HG02840 (cell line): ENCODE measurements around the gene CHD2.

Experiments used
- ATAC-seq: cut with Tn5 transposase; IDR thresholded peaks from one replicate; pipeline ENCODE4 v1.9.1; 2021; ENCODE audit warnings: mild to moderate bottlenecking, moderate library complexity, moderate number of reproducible peaks; ENCODE audit not compliant: unreplicated experiment, low FRiP score

The CHD2 gene

DNA sequence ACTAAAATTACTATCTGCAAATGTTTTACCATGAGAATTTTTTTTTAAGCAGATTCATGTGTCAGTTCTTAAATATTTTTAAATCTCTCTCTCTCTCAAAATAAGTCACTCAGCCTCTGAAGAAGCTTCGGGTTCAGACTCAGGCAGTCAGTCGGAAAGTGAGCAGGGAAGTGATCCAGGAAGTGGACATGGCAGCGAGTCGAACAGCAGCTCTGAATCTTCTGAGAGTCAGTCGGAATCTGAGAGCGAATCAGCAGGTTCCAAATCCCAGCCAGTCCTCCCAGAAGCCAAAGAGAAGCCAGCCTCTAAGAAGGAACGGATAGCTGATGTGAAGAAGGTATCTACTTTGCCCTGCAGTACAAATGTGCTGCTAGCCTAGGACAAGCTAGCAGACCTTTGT, 24.1 kb downstream of the CHD2 start:
- no peak for ATAC-seq

DNA sequence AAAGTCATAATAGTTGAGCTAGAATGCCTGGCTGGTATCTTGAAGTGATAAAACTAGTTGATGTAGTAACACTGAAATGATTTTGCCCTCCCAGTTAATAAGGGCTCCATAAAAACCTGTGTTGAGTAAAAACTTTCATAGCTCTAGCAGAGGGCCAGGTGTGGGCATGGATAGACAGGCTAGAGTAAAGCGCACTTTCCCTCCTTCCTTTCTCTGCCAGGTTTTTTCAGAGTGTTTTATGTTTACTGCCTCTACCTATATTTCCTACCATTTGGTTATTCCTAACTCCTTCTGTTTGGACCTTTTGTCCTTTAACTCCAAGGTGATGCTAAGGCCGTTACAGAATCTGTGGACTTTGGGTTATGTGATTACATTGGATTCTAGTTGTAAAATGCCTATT, 25.3 kb downstream of the CHD2 start:
- ATAC-seq = no peak

DNA sequence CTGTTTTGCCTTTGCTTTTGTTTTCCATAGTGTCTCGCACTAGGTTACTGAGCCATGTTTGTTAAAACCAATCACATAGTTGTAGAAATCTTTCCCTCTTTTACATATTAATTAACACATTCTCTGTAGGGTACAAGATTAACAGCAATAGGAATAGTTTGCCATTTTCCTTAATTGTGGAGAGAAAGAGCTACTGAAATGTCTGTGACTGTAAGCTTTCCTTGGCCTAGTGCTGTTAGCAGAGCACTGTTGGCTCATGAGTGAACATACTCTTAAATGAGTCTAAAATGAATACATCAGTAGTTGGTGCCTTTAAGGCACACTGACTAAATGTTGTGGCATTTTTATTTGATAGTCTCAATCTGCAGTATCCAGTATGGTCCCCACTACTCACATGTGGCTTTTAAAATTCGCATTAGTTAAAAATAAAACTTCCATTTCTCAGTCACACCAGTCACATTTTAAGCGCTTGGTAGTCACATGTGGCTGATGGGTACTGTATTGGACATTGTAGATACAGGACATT, 28.2 kb downstream of the CHD2 start:
- no peak for ATAC-seq

DNA sequence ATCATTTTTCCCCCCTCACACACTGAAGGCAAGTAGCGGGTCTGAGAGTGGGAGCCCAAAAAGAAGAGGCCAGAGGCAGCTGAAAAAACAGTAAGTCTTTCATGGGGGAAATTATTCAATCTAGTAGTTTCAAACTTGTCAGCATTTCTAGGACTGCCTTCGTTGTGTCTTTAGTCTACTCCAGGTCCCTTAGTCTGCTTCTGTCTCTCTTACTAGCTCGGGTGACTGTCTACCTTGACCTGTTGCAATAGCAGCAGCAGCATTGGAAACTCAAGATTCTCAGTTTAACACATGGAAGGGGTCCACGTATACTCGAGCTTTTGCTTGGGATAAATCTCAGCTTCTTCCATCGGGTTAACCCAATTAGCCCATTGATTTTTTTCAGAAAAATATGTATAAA, 28.9 kb downstream of the CHD2 start:
- ATAC-seq = no peak

DNA sequence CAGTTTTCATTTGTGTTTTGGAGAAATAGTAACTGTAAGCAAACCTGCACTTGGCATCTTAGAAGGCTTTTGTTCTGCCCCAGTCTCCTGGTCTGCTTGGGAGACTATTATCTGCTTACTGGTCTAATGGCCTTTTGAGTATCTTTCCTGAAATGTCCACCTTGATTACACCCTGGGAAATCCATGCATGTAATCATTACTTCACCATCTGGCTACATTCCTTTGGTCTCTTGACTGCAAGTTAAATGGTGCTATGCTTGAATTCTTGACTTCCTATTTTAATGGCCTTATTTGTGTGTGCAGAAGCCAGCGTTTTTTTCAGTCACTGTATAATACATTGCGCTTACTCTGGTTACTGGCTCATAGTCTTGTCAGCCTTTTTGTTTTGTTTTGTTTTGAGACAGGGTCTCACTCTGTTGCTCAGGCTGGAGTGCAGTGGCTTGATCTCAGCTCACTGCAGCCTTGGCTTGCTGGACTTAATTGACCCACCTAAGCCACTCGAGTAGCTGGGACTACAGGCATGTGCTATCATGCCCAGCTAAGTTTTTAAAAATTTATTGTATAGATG, 30.0 kb downstream of the CHD2 start:
- no peak for ATAC-seq

DNA sequence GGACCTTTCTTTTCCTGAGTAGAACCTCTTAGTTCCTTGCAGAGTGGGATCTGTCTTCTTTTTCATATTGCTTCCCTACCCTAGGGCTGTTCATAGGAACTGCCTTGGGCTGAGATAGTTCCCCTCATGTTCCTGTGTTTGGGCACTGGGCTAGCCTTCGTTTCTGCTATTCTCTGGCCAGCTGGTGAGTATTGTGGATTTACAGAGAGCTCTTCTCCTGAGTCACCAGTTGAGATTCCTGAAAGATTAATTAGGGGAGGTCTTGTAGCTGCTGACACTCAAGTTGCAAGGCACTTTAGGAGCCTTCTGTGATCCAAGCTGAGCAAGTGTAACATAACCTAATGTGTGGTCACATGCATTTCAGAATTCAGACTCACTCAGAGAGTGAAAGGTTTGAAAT, 30.7 kb downstream of the CHD2 start:
- ATAC-seq = no peak

DNA sequence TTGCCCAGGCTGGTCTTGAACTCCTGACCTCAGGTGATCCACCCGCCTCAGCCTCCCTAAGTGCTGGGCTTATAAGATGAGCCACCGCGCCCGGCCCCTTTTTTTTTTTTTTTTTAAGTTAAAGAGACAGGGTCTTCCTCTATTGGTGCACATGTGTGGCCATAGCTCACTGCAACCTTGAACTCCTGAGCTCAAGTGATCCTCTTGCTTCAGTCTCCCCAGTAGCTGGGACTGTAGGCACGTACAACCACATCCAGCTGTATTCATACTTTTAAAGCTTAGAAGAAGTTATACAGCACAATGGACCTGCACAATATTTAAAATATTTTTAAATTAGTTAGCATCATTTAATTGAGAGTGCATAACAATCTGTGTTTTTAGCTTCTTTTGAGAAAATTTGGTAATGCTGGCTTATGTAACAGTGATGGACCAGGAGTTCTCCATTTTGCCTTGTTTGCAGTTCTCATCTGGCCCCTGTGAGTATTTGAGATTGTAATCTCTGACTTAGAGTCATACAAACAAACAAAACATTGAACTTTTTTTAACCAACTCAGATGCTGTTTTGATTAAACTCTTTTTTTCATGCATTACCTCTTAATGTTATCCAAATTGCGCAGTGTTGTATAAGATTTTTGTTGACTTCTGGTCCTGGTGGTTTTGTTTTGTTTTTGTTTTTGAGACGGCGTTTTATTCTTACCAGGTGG, 33.0 kb downstream of the CHD2 start:
- ATAC-seq = no peak

DNA sequence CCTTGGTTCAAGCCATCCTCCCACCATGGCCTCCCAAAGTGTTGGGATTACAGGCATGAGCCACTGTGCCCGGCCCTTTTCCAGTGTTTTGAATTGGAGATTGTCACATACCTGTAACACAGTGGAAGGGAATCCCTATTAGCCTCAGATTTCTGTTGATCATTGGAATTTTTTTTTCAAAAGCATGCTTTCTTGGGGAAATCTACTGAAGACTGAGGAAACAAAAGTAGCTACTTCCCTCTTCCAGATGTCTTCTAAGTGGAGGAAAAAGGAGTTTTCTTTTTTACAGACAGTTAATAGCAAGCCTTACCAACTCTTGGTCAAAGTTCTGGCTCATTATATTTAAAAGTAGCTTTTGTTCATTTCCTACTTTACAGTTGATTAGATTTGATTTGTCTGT, 33.7 kb downstream of the CHD2 start:
- no peak for ATAC-seq

DNA sequence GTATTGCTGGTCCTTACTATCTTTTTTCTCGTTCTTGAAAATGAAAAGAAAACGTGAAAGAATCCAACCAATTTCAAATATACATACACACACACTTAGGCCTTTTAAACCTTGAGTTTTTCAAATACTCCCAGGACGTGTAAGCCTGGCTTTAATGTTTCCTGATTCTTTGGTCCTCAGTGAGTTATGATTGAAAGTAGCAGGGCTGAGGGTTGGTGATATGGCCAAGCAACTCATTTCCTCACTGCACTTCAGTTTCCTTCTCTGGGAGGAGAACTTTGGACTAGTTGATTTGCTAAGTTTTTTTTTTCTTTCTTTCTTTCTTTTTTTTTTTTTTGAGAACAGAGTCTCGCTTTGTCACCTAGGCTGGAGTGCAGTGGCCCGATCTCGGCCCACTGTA, 34.6 kb downstream of the CHD2 start:
- no peak for ATAC-seq

DNA sequence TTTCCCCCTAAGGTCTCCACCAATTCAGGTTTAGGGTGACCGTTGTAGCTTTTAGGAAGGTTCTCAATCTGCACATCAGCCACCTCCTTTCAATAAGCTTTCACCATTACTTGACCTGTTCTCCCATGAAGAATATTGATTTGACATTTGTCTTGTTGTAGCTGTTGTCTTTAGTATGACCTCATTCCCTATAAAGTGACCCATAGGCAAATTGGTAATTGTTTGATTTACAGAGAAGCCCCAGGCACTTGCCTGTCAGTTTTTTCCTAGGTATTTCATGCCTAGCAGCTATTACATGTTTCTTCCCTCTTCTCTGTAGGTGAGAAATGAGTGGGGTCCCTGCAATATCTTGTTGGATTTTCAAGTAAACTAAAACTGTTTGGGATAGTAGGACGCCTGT, 36.0 kb downstream of the CHD2 start:
- ATAC-seq = no peak

DNA sequence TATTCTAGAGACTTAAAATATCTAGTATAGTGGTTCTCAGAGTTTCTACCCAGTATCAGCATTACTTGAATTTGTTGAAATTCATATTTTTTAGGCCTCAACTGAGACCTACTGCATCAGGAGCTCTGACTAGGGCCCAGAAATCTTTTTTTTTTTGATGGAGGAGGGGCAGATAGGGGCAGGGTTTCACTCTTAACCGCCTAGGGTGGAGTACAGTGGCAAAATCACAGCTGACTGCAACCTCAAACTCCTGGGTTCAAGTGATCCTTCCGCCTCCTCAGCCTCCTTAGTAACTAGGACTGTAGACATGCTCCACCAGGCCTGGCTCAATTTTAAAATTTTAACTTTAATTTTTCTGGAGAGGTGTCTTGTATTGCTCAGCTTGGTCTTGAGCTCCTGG, 36.6 kb downstream of the CHD2 start:
- ATAC-seq = no peak

DNA sequence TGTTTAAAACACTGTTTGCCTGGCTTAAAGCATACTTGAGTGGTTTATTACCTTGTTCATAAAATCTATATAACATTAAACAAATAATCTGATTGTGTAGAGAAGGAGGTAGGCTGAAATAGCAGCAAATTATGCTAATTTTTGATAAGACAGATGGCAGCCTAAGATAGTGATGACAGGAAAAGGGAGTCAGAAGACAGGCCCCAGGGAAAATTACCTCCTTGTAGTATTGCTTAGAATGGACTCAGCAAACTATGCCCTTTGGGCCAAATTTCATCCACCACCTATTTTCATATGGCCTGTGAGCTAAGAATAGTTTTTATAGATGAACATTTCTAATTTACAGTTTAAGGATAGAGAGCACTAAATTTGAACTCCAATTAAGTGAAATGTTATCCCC, 37.8 kb downstream of the CHD2 start:
- ATAC-seq = no peak

DNA sequence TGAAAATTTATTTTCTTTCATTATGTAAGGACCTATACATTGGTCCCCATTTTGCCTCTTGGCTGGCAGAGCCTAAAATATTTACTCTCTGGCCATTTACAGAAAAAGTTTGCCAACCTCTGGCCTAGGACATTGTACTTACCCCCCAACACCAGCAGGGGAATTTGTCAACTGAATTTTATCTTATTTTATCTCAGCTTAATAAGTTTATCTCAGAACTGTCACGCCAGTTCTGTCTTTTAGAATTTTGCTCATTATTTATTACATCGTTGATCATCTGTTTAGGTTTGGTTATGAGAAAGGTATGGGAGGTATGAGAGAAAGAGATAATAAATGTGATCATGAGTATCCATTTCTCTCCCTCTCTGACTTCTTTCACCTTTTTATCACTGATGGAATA, 38.3 kb downstream of the CHD2 start:
- no peak for ATAC-seq

DNA sequence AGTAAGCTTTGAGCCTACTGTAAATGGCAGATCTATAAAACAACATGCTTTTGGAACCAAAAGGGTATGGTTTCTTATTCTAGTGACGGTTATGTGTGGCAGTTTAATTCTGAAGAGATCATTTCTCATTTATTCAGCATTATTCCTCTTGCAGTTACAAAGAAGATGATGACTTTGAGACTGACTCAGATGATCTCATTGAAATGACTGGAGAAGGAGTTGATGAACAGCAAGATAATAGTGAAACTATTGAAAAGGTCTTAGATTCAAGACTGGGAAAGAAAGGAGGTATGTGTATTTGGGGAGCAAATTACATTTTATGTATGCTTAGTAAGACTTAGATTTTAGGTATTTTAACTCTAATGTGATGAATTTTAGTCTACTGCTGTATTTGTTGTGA, 41.5 kb downstream of the CHD2 start:
- ATAC-seq = no peak

DNA sequence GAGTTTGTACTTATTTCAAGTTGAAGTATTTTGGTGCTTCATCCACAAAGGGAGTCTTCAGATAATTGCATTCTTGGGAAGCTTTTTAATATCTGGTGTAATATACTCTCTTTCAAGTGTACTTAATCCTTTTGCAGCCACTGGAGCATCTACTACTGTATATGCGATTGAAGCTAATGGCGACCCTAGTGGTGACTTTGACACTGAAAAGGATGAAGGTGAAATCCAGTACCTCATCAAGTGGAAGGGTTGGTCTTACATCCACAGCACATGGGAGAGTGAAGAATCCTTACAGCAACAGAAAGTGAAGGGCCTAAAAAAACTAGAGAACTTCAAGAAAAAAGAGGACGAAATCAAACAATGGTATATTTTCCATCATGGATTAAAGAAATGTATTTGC, 42.6 kb downstream of the CHD2 start:
- no peak for ATAC-seq

DNA sequence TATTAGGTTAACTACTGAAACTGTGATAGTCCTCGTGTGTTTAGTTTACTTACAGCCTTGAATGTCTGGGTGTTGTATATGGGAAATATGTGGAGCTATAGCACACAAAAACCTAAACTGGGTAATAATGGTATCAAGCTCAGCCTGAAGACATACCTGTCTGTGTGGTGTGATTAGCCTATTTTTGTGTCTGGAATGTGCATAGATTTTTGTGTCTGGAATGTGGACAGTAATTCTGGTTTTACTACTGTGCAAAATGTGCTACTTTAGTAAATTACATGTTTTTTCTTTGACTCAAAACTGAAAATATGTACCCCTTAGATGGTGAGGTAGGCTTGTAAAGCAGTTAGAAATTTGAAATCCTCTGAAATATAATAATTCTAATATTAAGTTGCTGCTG, 43.5 kb downstream of the CHD2 start:
- ATAC-seq = no peak

DNA sequence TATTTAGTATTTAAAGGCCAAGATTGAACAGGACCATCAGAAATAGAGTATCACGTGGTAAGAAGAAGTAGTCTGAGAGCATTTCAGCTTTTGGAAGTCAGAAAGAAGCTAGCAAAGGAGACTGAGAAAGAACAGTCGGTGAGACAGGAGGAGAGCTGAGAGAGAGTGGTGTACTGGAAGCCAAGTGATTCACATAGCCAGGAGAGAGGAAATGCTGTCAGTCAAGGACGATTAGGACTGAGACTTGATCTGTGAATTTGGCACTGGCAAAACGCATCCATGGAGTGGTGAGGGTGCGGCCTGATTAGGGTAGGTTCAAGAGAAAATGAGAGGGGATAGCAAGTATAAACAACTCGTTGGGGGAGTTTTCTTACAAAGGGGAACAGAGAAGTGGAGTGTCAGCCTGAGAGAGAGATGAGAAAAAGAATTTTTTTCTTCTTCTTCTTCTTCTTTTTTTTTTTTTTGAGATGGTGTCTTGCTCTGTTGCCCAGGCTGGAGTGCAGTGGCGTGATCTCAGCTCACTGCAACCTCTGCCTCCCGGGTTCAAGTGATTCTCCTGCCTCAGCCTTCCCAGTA, 44.9 kb downstream of the CHD2 start:
- no peak for ATAC-seq

DNA sequence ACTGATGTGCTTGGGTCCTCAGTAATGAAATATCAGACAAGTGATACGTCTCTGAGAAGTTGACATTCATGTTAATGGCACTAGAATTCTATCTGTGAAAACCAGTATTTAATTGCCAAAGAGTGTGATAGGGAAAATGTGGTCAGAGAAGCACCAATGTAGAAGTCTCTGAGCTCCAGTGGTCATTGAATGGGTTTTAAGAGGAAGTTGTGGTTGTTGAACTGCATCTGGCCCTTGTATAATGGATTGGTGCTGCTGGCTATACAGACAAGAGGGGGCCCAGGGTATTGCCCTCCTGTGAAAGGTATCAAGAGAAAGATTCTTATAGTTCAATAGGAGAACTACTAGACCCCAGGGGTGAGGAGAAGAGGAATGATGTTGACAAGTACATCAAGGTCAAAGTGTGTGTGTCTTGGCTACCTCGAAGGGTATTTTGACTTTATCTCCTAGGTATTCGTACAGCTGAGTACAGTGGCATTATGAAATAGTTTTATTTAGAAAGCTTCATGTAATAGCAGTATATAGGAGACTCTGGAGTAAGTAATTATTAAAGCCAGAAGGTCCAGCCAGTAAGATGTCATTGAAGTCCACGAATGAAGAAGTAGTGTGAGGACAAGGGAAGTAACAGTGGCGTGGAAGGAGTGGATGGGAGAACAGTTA, 47.1 kb downstream of the CHD2 start:
- no peak for ATAC-seq

DNA sequence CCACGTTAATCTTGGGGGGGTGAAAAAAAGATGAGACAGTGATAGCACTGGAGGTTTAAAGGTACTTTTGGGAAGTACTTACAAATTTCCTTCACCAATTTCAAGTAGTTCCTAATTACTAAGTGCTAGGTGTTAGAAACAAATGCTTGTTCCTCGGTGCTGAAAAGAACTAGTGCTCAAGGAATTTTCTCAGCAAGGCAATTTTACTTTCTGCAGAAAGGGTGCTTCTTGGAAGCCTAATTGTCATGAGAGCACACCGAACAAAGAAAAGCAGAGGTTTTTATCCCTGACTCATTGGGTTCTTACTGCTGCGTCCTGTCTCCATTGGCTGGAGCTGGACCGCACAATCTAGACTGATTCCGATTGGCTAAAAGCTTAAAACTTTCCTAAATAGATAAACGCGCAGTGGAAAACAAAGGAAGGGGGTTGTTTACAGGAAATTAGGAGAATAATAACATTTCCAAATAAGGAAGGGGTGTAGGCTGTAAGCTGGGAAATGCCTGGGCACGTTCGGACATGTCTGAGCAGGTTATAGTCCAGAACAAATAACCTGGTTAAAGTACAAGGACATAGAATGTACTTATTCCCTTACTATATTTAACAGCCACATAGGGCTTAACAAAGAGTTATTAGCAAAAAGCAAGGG, 49.6 kb downstream of the CHD2 start:
- no peak for ATAC-seq

DNA sequence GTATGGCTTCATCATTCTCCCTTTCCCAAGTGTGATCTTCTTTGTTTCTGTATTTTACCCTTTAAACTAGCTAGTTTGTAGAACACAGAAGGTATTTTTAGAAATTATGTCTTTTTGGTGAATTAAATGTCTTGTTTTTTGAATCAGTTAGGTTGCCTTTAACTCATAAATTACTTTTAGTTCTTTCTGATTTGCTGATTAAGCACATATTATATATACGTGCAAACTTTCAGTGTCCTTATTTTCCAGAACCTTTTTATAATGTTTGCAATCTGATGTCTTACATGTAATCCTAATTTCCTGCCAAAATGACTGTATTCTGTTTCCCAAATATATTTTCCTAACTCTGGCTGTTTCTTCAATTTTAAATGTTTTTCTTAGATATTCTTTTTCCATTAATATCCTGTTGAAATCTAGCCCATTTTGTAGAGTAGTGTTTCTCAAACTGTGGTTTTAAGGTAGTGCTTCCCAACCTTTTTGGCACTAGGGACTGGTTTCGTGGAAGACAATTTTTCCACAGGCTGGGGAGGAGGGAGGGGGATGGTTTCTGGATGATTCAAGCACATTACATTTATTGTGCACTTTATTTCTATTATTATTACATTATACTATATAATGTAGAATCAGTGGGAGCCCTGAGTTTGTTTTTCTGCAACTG, 51.8 kb downstream of the CHD2 start:
- ATAC-seq = no peak

DNA sequence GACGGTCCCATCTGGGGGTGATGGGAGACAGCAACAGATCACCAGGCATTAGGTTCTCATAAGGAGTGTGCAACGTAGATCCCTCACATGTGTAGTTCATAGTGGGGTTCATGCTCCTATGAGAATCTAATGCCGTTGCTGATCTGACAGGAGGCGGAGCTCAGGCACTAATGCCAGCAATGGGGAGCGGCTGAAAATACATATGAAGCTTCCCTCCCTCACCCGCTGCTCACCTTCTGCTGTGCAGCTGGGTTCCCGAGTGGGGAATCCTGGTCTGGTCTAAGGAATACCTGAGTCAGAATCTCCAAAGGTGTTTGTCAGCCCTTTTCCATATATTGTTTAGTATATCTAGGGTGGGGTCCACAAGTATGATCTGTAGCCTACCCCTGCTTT, 52.3 kb downstream of the CHD2 start:
- no peak for ATAC-seq
